GM19372 (cell line): ENCODE measurements around the gene COIL.
A peak's percentile ranks its signal among the peaks of the same experiment; 100 is the strongest.

Experiments used
- ATAC-seq: cut with Tn5 transposase; IDR thresholded peaks from one replicate; pipeline ENCODE4 v1.9.1; 2021; ENCODE audit warnings: mild to moderate bottlenecking, low read depth, moderate library complexity; ENCODE audit not compliant: unreplicated experiment

COIL gene

GRCh38 chr17:56937687-56938086, 23.2 kb downstream of the COIL start:
- ATAC-seq, result no peak

- no peak for ATAC-seq
These were observed 24.0 kb downstream of the COIL start for GRCh38 chr17:56936697-56937322.

GRCh38 chr17:56935461-56935860, 25.4 kb downstream of the COIL start:
- ATAC-seq, result no peak

- ATAC-seq, result no peak
These were observed 26.6 kb downstream of the COIL start for GRCh38 chr17:56934280-56934679.

GRCh38 chr17:56933868-56934267, 27.0 kb downstream of the COIL start:
- no peak for ATAC-seq

- ATAC-seq, result no peak
These were observed 27.6 kb downstream of the COIL start for GRCh38 chr17:56933151-56933745.

GRCh38 chr17:56930739-56931337, 30.0 kb downstream of the COIL start:
- ATAC-seq, result no peak

GRCh38 chr17:56929362-56929969, 31.4 kb downstream of the COIL start:
- no peak for ATAC-seq

GRCh38 chr17:56928586-56928985, 32.3 kb downstream of the COIL start:
- no peak for ATAC-seq

GRCh38 chr17:56926704-56927103, 34.1 kb downstream of the COIL start:
- no peak for ATAC-seq

- ATAC-seq, result no peak
These were observed 34.6 kb downstream of the COIL start for GRCh38 chr17:56926270-56926669.

- no peak for ATAC-seq
These were observed 35.8 kb downstream of the COIL start for GRCh38 chr17:56925088-56925487.

GRCh38 chr17:56919717-56920116, 41.1 kb downstream of the COIL start:
- ATAC-seq, result no peak

GRCh38 chr17:56918916-56919315, 41.9 kb downstream of the COIL start:
- no peak for ATAC-seq

GRCh38 chr17:56917559-56918296, 43.1 kb downstream of the COIL start:
- ATAC-seq, result no peak

- ATAC-seq, result no peak
These were observed 46.1 kb downstream of the COIL start for GRCh38 chr17:56914581-56915273.

GRCh38 chr17:56913867-56914580, 46.8 kb downstream of the COIL start, which contains the start of gene TRIM25:
Gene TRIM25 (minus strand): TSS chr17:56914049. CDS start chr17:56913988, 61 bp downstream.
- peak; percentile 65 for ATAC-seq

GRCh38 chr17:56913353-56913866, 47.4 kb downstream of the COIL start:
- peak; percentile 42 for ATAC-seq

GRCh38 chr17:56913000-56913311, 47.9 kb downstream of the COIL start:
- ATAC-seq, result no peak
